GM18508 (cell line): ENCODE measurements around the gene TEAD1.

Source experiments
- ATAC-seq: cut with Tn5 transposase; IDR thresholded peaks from one replicate; pipeline ENCODE4 v1.9.1; 2021; ENCODE audit warnings: moderate number of reproducible peaks; ENCODE audit not compliant: insufficient read depth, unreplicated experiment

TEAD1 gene

DNA sequence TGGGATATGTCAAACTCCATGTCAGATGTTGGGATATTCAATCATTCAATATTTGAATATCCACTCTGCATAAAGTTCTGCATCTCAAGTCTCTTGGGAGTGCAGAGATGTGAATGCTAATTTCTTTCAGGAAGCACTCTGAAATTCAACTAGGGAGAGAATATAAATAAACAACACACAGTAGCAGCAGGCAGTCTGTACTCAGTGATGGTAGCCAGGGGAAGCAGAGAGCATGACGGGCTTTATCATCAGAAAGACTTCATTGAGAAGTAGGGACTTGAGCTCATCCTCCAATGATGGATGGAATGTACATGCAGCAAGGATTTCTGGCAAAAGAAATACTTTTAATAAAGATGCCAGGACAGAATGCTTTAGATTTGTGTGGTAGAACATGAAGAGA lies 9.8 kb upstream of the TEAD1 start:
- ATAC-seq: no peak

DNA sequence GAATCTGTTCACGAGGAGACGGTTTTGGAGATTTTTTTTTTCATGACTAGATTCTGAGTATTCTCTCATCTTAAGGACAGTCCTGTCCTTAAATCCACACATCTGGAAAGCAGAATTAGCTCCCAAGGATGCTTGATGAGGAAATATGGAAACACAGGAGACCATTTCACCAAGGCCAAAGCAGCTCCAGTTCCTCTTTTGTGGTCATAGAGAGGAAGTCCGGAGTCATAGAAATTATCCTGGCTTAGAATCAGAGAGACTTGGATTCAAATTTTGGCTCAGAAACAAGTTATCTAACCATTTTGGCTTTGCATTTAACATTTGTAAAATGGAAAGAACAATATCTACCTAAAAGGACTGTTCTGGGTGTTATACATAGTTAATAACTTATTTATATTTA lies 7.3 kb upstream of the TEAD1 start:
- no peak for ATAC-seq

DNA sequence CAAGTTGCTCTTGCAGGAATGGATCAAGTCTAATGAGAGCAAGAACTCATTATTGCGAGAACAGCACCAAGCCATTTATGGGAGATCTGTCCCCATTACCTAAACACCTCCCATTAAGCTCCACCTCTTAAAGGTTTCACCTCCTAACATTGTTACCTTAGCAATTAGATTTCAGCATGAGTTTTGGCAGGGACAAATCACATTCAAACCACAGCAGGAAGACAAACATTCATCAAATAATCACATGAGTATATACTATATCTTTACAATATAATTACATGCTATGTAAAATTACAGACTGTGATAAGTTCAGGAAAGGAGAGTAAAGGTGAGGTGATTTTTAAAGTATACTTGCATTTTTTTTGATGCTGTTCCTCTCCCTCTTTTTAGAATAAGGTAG lies 6.6 kb upstream of the TEAD1 start:
- ATAC-seq: no peak

DNA sequence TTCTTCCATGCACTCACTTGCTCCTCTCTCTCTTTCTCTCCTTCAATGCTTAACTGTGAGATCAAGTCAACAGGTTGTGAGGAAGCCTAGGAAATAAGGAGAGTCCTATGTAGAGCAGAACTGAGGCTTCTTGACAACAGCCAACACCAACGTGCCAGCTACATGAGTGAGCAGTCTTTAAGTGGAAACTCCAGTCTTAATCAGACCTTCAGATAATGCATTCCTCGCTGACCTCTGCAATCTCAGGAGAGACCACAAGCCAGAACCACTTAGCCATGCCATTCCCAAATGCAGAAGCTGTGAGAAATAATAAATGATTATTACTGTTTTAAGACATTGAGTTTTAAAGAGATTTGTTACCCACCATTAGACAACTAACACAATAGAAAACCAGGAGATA lies 6.1 kb upstream of the TEAD1 start:
- ATAC-seq: no peak

GRCh38 chr11:12669930-12670329 lies 4.3 kb upstream of the TEAD1 start:
- ATAC-seq: no peak

DNA sequence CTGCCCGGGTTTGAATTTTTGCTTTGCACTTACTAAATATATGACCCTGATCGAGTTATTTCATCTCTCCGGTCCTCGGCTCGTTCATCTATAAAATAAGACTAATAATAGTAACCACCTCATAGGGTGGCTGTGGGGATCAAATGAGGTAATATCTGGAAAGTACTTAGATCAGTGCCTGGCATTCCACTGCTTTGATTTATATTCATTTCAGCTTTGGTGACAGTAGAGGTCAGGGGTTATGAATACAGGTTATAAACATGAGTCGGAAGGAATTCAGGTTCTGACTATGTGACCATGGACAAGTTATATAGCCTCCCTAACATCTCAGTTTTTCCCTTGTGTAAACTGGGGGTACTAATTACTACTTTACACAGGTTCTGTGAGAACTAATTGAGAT lies 2.9 kb upstream of the TEAD1 start:
- ATAC-seq: no peak

DNA sequence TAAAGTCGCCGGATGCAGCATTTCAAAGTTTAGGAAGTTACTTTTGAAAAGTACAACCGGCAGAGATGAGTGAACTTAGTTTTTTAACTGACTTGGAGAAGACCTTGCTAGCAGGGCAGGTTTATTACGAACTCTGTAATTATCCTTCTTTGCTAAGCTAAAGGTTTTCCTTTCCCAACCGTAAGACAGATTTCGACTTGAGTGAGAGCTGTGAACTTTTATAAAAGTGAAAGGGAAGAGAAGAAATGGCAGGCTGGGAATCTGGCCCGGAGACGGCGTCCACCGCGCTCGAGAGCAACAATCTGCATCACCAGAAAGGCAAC lies 659 bp upstream of the TEAD1 start:
- ATAC-seq: no peak

GRCh38 chr11:12674571-12674935 lies 332 bp downstream of the TEAD1 start:
- no peak for ATAC-seq

- ATAC-seq: no peak
These were observed 895 bp downstream of the TEAD1 start for GRCh38 chr11:12674936-12675696.

DNA sequence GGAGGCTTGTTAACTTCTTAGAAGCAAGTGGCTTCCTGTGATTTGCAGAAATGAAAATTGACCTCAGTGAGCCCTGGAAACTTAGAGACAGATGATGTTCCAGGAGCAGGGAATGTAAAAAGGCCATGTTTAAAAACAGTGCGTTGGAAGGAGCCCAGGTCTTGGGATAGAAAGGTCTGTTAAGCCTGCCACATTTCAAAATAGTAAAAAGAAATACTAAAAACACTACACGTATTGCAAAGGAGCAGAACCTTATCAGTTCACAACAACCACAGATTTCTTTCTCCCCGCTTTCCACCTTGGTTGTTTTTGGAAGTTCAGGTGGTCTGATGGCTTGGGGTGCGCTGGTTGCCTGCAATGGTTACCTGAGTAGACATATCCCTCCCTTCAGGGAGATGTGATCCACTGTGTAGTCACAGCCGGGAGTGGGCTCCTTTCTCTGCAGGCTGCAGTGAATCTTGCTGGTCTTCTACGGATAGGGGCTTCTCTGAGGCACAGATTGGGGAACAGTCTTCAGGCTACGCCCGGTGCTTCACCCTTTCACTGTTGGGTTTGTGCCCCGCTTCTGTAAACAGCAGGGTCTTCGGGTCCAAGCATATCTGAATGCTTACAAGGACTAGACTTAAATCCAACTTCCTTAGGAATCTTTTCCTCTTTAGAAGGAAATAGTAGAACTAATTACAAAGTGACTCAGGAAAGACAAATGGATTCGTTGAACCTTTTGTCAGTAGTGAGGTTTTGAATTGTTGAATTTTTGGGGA lies 1.9 kb downstream of the TEAD1 start:
- ATAC-seq: no peak

- ATAC-seq: no peak
These were observed 2.9 kb downstream of the TEAD1 start for GRCh38 chr11:12677131-12677530.

- ATAC-seq: no peak
These were observed 3.9 kb downstream of the TEAD1 start for GRCh38 chr11:12678092-12678491.

DNA sequence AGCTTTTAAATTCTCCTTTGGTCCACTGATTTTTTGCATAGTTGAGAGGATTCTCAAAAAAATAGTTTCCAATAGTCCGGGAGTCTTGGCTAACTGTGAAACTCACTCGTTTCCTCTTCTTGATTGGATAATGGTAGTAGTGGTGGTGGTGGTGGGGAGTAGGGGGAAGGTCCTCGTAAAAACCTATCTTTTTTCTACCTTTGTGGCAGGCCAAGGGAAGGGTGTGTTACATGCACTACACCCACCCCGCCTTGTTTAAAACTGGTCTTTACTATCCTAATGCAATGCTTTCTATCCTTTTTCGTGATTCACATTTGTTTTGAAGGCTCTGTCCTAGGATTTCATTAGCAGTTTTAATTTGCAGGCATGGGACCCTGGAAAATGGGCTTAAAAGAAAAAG lies 4.8 kb downstream of the TEAD1 start:
- no peak for ATAC-seq

- no peak for ATAC-seq
These were observed 5.2 kb downstream of the TEAD1 start for GRCh38 chr11:12679471-12679870.

GRCh38 chr11:12680246-12680939 lies 6.2 kb downstream of the TEAD1 start:
- no peak for ATAC-seq

DNA sequence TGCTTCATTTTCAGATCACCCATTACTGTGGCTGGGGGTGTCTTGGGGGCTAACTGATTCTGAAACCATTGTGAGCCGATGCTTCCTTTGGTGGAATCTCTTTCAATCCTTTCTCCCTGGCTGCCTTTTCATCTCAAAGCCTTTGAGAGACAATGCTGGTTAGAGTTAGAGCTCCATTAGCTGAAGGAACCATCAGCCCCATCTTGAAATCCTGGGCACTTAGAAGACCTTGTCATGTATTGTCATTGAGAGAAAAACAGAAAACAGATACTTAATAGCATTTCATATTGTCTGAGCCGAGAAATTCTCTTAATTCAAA lies 6.7 kb downstream of the TEAD1 start:
- no peak for ATAC-seq

- no peak for ATAC-seq
These were observed 7.2 kb downstream of the TEAD1 start for GRCh38 chr11:12681466-12681865.

DNA sequence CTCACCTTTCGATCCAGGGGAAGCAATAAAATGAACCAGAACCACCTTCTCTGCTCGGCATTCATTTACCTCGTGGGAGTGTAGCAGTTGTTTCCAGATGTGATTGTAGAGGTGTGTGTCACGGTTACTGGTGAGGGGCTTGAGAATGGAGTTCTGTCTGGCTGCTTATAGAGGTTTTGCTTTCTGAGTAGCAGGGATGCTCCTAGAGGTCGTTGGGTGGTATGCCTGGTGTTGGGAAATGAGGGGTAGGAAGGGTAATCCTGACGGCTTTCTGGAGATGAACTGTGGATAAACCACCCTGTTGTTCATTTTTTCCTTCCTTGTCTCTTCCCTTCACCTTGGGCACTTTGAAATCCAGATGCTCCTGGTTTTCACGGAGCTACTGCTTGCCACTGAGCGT lies 8.1 kb downstream of the TEAD1 start:
- no peak for ATAC-seq

GRCh38 chr11:12682737-12683500 lies 8.7 kb downstream of the TEAD1 start:
- ATAC-seq: no peak

DNA sequence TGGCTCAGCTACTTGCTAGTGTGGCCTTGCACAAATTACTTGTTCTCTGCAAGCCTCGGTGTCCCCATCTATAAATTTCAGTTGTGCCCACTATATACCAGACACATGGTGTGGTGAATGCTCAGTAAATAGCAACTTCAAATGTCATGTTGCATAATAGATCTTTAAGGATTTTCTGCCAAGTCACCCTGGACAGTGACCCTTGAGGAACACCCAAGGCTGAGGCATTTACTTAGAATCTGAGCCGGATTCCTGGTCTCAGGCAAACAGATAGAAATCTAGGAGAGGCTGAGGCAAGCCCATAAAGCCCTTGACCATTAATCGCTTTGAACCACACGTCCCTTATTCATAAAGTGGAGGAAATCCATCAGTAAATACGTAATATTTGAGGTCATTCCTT lies 9.7 kb downstream of the TEAD1 start:
- no peak for ATAC-seq

DNA sequence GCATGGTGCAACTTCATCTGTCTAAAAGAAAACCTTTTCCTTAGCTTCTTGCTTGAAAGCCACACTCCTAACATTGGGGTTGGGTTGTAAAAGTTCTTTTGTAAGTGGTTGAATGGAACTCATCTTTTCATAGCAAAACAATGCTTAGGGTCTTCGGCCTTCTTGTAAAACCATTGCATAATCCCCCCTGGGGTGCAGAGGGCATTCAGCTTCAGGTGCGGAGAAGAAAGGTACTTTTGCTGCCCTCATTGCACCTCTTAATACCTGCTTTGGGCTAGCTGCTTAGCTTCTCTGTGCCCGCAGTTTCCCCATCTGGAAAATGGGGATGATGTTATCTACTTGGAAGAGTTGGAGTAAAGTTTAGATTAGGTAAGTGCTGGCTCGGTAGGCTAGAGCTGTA lies 10.1 kb downstream of the TEAD1 start:
- no peak for ATAC-seq
